Panc1 (cell line): ENCODE results near the gene MTERF4.

Source experiments
- POLR2AphosphoS5 ChIP-seq: IDR thresholded peaks from 2 replicates; pipeline ENCODE4 v1.6.1; 2012; ENCODE audit warnings: mild to moderate bottlenecking, low read depth, low read length, moderate library complexity
- TF ChIP-seq, protein P1 (sequence below): fragments of 450-650 bp; IDR thresholded peaks from 2 replicates; pipeline ENCODE4 v1.5.1; 2017; ENCODE audit warnings: mild to moderate bottlenecking

DNA sequence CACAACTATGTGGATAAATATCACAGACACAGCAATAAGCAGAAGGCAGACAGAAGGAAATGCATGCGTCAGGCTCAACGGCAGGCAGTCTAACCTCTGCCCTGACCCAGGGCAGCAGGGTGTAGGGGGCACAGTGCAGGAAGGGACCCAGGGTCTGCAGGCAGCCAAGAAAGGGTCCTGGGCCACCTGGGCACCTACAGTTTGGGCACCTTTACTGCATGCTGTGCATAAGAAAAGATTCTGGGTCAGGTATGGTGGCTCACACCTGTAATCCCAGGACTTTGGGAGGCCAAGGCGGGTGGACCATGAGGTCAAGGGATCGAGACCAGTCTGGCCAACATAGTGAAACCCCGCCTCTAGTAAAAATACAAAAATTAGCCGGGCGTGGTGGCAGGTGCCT is 29.4 kb upstream of the MTERF4 start:
- TF ChIP-seq POLR2AphosphoS5, result no peak
- TF ChIP-seq, protein P1, sequence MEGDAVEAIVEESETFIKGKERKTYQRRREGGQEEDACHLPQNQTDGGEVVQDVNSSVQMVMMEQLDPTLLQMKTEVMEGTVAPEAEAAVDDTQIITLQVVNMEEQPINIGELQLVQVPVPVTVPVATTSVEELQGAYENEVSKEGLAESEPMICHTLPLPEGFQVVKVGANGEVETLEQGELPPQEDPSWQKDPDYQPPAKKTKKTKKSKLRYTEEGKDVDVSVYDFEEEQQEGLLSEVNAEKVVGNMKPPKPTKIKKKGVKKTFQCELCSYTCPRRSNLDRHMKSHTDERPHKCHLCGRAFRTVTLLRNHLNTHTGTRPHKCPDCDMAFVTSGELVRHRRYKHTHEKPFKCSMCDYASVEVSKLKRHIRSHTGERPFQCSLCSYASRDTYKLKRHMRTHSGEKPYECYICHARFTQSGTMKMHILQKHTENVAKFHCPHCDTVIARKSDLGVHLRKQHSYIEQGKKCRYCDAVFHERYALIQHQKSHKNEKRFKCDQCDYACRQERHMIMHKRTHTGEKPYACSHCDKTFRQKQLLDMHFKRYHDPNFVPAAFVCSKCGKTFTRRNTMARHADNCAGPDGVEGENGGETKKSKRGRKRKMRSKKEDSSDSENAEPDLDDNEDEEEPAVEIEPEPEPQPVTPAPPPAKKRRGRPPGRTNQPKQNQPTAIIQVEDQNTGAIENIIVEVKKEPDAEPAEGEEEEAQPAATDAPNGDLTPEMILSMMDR, result no peak
